ENCODE data around the gene SAT2.
"Not testable (repeated sequence)": the region's sequence is repeated elsewhere in the genome, so short reads cannot be mapped to it uniquely, and the experiment has no call there.

Gene SAT2

GRCh38 chr17:7633093-7633492, 5.5 kb upstream of the SAT2 start:
- FAIRE-seq: no peak

- FAIRE-seq: no peak
Measured at GRCh38 chr17:7632492-7632894, 4.9 kb upstream of the SAT2 start.

GRCh38 chr17:7631398-7632380, 4.1 kb upstream of the SAT2 start:
- FAIRE-seq: no peak

- no peak for FAIRE-seq
Measured at GRCh38 chr17:7629939-7630571, 2.4 kb upstream of the SAT2 start, which contains the start of gene SHBG. SHBG (plus strand) TSS chr17:7630135; CDS start chr17:7630173, 38 bp downstream.

- no peak for FAIRE-seq
Measured at GRCh38 chr17:7626956-7627249, 718 bp downstream of the SAT2 start.

- FAIRE-seq: no peak
Measured at GRCh38 chr17:7626307-7626706, 1.3 kb downstream of the SAT2 start.

- FAIRE-seq: not testable (repeated sequence)
Measured at GRCh38 chr17:7625749-7626148, 1.9 kb downstream of the SAT2 start.

- FAIRE-seq: no peak
Measured at GRCh38 chr17:7623661-7624060, 4.0 kb downstream of the SAT2 start.

GRCh38 chr17:7620835-7621234, 6.8 kb downstream of the SAT2 start:
- FAIRE-seq: no peak

- FAIRE-seq: no peak
Measured at GRCh38 chr17:7618608-7619007, 9.0 kb downstream of the SAT2 start.

GRCh38 chr17:7615265-7615747, 12.3 kb downstream of the SAT2 start:
- FAIRE-seq: no peak

GRCh38 chr17:7614425-7615264, 13.0 kb downstream of the SAT2 start, which contains the start of gene FXR2:
FXR2 (minus strand) TSS chr17:7614897; CDS start chr17:7614532, 365 bp downstream.
- FAIRE-seq: peak; percentile 94

GRCh38 chr17:7613769-7614424, 13.7 kb downstream of the SAT2 start:
- no peak for FAIRE-seq

GRCh38 chr17:7612294-7612640, 15.4 kb downstream of the SAT2 start:
- FAIRE-seq: no peak

GRCh38 chr17:7611635-7612293, 15.9 kb downstream of the SAT2 start:
- no peak for FAIRE-seq

- FAIRE-seq: no peak
Measured at GRCh38 chr17:7610641-7611040, 17.0 kb downstream of the SAT2 start.

- no peak for FAIRE-seq
Measured at GRCh38 chr17:7606280-7606679, 21.3 kb downstream of the SAT2 start.

GRCh38 chr17:7597561-7597960, 30.1 kb downstream of the SAT2 start:
- FAIRE-seq: not testable (repeated sequence)

- no peak for FAIRE-seq
Measured at GRCh38 chr17:7593296-7593695, 34.3 kb downstream of the SAT2 start.

GRCh38 chr17:7592422-7593021, 35.1 kb downstream of the SAT2 start:
- no peak for FAIRE-seq

- FAIRE-seq: no peak
Measured at GRCh38 chr17:7591596-7591995, 36.0 kb downstream of the SAT2 start.

- FAIRE-seq: no peak
Measured at GRCh38 chr17:7590743-7591142, 36.9 kb downstream of the SAT2 start.

Data from TTC549 (cell line).